ENCODE data around the gene GPI.

- TF ChIP-seq CTCF (IDR thresholded peaks at IDR 0.05) (no peak), POLR2A (IDR thresholded peaks at IDR 0.05) (no peak)
These were observed 16.0 kb upstream of the GPI start for GRCh38 chr19:34348899-34349487.

Measured in esophagus squamous epithelium (tissue), 4 donors.